Esophagus muscularis mucosa (tissue), 4 donors: ENCODE results near the gene IQCH. TPM values are rescaled to one million over a fixed set of nuclear protein-coding genes. Genes with fewer than 3 reads are reported as not detected.

ENCODE experiments used
- DNase-seq: peaks from one replicate; pipeline ENCODE4 v3.0.0-alpha.2; 2017; ENCODE audit errors: extremely low spot score
- H3K27ac ChIP-seq, 4 donors: fragments of 200-600 bp; sonication (generic); replicated peaks in 1 of 4; 1 replicate in 3 of 4; 2 replicates in 1 of 4; pipeline ENCODE4 v1.5.1; 2016 to 2019; ENCODE audit warnings: mild to moderate bottlenecking in 1 of 4
- H3K27me3 ChIP-seq, 4 donors: fragments of 200-600 bp; sonication (generic); one replicate each; pipeline versions ENCODE4 v1.5.1 to v1.6.0; 2016 to 2019
- H3K36me3 ChIP-seq, 4 donors: fragments of 200-600 bp; sonication (generic); one replicate each; pipeline ENCODE4 v1.5.1; 2016 to 2019
- H3K4me1 ChIP-seq, 4 donors: fragments of 200-600 bp; sonication (generic); one replicate each; pipeline ENCODE4 v1.5.1; 2016 to 2019
- H3K4me3 ChIP-seq, 4 donors: fragments of 200-600 bp; sonication (generic); 1 replicate in 2 of 4; 2 replicates in 2 of 4; pipeline ENCODE4 v1.5.1; 2016 to 2019; ENCODE audit warnings: mild to moderate bottlenecking in 4 of 4, moderate library complexity in 1 of 4
- H3K9me3 ChIP-seq, 4 donors: fragments of 200-600 bp; sonication (generic); 1 replicate in 3 of 4; 2 replicates in 1 of 4; pipeline ENCODE4 v1.5.1; 2016 to 2019
- EP300 ChIP-seq: sonication (generic); formaldehyde crosslinking; IDR thresholded peaks from one replicate; pipeline ENCODE4 v1.6.1; 2017; ENCODE audit warnings: antibody characterized with exemption
- POLR2A ChIP-seq: fragments of 450-650 bp; IDR thresholded peaks from one replicate; pipeline ENCODE4 v1.6.1; 2017; ENCODE audit warnings: antibody characterized with exemption, moderate library complexity, mild to moderate bottlenecking, low read depth
- POLR2AphosphoS5 ChIP-seq, 2 donors: sonication (generic); formaldehyde crosslinking; IDR thresholded peaks; one replicate each; pipeline ENCODE4 v1.6.1; 2017; ENCODE audit warnings: antibody characterized with exemption in 2 of 2
- WGBS: methylation state at CpG from one replicate; pipeline ENCODE4 v1.1.5; 2018; 5-methylcytosine and 5-hydroxymethylcytosine counted together
- intact Hi-C: fragments of 100-400 bp; cut with DNase I; formaldehyde crosslinking; loops from one replicate; pipeline ENCODE4 v1.15.1; 2023
- total RNA-seq, 4 donors: library from RNA; depleted of rRNA; stranded (reverse); fragments of >200 nt; gene quantifications; one replicate each; pipeline versions ENCODE4 v1.1.0 to v1.2.1, GENCODE V29; 2016
- TF ChIP-seq, protein P1 (sequence below), 3 experiments: fragments of 200-600 bp in 2 of 3; fragments of 450-650 bp in 1 of 3; sonication (generic) in 2 of 3; IDR thresholded peaks; one replicate each; pipeline ENCODE4 v1.5.1; 2017 to 2019; ENCODE audit warnings: antibody characterized with exemption in 3 of 3, mild to moderate bottlenecking in 2 of 3, moderate library complexity in 1 of 3

Gene IQCH
- total RNA-seq, 4 donors from 2014 or later, result 0.58 to 2.4 (median 1.2) TPM

DNA sequence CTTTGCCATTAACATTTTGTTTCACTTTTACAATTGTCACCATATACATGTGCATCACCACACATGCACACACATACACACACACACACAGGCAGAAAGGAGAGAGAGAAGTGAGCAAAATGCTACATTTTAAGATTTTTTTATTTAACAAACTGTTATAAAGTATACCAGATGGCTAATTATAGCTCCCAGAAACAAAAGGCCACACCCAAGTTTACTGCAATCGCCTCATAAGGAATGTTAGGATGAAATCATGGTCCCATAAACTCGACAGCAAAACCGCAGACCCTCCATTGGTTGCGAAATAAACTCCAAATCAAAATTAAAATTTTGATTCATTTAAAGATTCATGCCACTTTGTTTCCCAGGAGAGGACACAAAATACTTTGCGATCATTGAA is 250.2 kb downstream of the IQCH start:
- H3K27me3 ChIP-seq, result no peaks in the 10 kb centered on the region
- H3K4me3 ChIP-seq, result no peak overlapping the region
- DNase-seq, result no peak
- 85% methylated on average over 5 of the region's 5 CpGs for WGBS
- peaks cover 0 to 8% (median 3%) of the 10 kb centered on the region in 4 donors for H3K4me1 ChIP-seq
- no peaks in the 10 kb centered on the region for H3K36me3 ChIP-seq
- intact Hi-C loops, result no loop called here
- no peaks in the 10 kb centered on the region for H3K9me3 ChIP-seq
- TF ChIP-seq POLR2AphosphoS5 (IDR thresholded peaks at IDR 0.05), result no peak
- TF ChIP-seq, protein P1, sequence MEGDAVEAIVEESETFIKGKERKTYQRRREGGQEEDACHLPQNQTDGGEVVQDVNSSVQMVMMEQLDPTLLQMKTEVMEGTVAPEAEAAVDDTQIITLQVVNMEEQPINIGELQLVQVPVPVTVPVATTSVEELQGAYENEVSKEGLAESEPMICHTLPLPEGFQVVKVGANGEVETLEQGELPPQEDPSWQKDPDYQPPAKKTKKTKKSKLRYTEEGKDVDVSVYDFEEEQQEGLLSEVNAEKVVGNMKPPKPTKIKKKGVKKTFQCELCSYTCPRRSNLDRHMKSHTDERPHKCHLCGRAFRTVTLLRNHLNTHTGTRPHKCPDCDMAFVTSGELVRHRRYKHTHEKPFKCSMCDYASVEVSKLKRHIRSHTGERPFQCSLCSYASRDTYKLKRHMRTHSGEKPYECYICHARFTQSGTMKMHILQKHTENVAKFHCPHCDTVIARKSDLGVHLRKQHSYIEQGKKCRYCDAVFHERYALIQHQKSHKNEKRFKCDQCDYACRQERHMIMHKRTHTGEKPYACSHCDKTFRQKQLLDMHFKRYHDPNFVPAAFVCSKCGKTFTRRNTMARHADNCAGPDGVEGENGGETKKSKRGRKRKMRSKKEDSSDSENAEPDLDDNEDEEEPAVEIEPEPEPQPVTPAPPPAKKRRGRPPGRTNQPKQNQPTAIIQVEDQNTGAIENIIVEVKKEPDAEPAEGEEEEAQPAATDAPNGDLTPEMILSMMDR (IDR thresholded peaks at IDR 0.05), result no peak
- no peak for TF ChIP-seq EP300
- no peak for TF ChIP-seq POLR2A
- no peak overlapping the region for H3K27ac ChIP-seq

DNA sequence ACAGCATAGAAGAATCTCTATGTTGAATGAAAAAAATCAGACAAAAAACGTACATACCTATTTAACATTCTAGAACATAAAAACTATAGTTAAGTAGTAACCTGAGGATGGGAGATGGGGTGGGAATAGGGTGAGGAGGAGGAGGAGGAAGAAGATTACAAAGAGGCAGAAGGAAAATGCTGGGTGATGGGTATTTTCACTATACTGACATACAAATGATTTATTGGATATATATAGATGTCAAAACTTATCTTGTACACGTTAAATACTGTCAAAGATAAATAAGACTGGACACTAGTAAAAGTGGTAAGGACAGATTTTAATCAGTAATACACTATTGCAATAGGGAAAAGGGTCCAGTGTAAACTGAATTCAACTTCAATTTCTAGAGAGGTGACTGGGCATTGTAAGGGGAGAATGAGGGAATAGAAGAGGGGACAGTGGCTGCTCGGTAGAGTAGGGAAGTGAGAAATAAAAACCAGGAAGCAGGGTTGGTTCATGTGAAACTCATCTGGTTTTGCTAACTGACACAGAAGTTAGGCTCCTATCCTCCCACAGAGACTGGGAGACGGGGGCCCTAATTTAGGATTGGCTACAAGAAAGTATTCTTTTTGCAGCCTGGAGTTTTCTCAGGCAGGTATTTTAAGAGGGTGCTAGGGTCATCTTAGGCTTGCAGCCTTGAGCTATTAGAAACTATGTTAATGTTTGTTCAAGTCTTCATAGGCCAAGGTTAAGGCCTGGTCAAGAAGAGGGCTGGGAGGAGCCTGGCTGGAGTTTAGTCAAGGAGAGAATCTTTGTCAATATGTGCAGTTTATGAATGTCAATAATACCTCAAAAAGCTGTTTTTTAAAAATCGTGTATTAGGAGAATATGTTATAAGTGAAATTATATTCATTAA is 251.3 kb downstream of the IQCH start:
- Histone ChIP-seq H3K4me3 (no peak overlapping the region), H3K36me3 (peaks cover 0 to 4% (median 2%) of the 10 kb centered on the region in 4 donors), H3K27me3 (no peaks in the 10 kb centered on the region), H3K9me3 (no peaks in the 10 kb centered on the region), H3K4me1 (peaks cover 0 to 8% (median 3%) of the 10 kb centered on the region in 4 donors), H3K27ac (no peak overlapping the region)
- no peak for TF ChIP-seq POLR2AphosphoS5 (IDR thresholded peaks at IDR 0.05)
- no peak for TF ChIP-seq POLR2A
- TF ChIP-seq, protein P1 (IDR thresholded peaks at IDR 0.05), result no peak
- no peak for TF ChIP-seq EP300
- intact Hi-C loops, result no loop called here
- WGBS, result 77% methylated on average over 5 of the region's 5 CpGs
- no peak for DNase-seq

DNA sequence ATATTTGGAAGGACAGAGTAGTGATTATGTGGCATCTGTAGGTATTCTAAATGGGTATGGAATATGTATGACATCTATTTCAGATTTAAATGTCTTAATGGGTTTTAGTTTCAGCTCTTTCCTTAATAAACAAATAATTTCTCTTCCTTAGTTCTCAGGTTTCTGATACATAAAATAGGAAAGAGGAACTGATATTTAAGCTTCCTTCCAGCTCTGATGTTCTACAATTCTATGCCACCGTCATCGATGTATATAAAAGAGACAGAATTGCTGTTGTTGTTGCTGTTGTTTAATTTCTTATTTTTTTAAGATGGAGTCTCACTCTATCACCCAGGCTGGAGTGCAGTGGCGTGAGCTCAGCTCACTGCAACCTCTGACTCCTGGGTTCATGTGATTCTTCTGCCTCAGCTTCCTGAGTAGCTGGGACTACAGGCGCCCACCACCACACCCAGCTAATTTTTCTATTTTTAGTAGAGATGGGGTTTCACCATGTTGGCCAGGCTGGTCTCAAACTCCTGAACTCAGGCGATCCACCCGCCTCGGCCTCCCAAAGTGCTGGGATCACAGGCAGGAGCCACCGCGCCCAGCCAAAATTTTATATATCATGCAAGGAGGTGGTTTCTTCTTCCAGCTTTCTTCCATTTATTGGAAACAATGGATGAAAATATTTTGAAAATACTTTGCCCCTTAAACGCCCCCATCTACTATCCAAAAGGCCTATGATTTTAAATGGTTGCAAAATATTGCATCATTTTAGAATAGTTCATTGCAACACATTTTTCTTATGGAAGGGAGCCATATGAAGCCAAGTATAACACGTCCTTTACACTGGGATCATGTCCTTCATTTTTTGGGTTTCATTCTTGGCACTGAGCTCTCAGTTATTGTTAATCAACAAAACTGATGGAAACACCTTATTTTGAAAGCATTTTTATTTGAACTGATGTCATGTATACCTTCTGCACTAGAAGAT is 252.5 kb downstream of the IQCH start:
- TF ChIP-seq POLR2AphosphoS5 (IDR thresholded peaks at IDR 0.05), result no peak
- no peak for TF ChIP-seq EP300
- TF ChIP-seq, protein P1 (IDR thresholded peaks at IDR 0.05), result no peak
- no peak for TF ChIP-seq POLR2A

DNA sequence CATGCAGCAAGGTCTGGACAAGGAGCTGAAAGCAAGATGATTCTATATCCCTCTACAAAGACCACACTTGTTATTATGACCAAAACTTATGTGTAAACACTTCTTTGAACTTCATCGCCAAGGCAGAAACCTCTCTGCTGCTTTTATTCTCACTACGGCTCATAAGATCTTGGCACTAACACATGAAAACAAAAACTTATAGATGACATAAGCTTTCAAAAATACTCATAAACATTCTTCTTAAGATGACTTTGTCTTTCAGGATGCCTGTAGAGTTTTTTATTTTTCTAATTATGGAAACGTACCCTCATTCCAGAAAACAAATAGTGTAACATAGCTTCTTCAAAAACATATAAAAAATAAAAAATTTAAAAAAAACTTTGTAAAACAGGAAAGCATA is 253.8 kb downstream of the IQCH start:
- peaks cover 13 to 22% (median 17%) of the 10 kb centered on the region in 4 donors for H3K36me3 ChIP-seq
- peaks cover 0 to 8% (median 0%) of the 10 kb centered on the region in 4 donors for H3K4me1 ChIP-seq
- intact Hi-C loops, result no loop called here
- 90% methylated on average over 3 of the region's 3 CpGs for WGBS
- no peaks in the 10 kb centered on the region for H3K27me3 ChIP-seq
- TF ChIP-seq, protein P1 (IDR thresholded peaks at IDR 0.05), result no peak
- TF ChIP-seq POLR2A (no peak), EP300 (no peak), POLR2AphosphoS5 (IDR thresholded peaks at IDR 0.05) (no peak)
- H3K4me3 ChIP-seq, result no peak overlapping the region
- no peaks in the 10 kb centered on the region for H3K9me3 ChIP-seq
- DNase-seq, result no peak
- H3K27ac ChIP-seq, result no peak overlapping the region

More for the DNA sequence above, 252.5 kb downstream of the IQCH start:
- Histone ChIP-seq H3K9me3 (no peaks in the 10 kb centered on the region), H3K36me3 (peaks cover 4 to 9% (median 5%) of the 10 kb centered on the region in 4 donors), H3K4me3 (no peak overlapping the region), H3K4me1 (peaks cover 0 to 8% (median 0%) of the 10 kb centered on the region in 4 donors), H3K27ac (no peak overlapping the region), H3K27me3 (no peaks in the 10 kb centered on the region)
- WGBS, result 82% methylated on average over 11 of the region's 11 CpGs
- no peak for DNase-seq
- intact Hi-C loops, result no loop called here
